Activated CD8-positive, alpha-beta memory T cell treated with anti-CD3 and anti-CD28 coated beads for 36 hours (primary cell): Measurements from ENCODE around the gene TENM4. TPM values are rescaled to one million over a fixed set of nuclear protein-coding genes. Genes with fewer than 3 reads are reported as not detected.

Experiments
- CTCF ChIA-PET: fragments of 350-600 bp; sonication (Branson Sonifier 250); formaldehyde crosslinking; loops from one replicate; lab custom pipeline; 2021; ENCODE audit warnings: antibody characterized with exemption; lab: Charles Lee
- POLR2A ChIA-PET: fragments of 350-600 bp; sonication (Branson Sonifier 250); formaldehyde crosslinking; loops from one replicate; lab custom pipeline; 2021; ENCODE audit warnings: antibody characterized with exemption; lab: Charles Lee
- total RNA-seq, 2 experiments: library from RNA; stranded (reverse); gene quantifications; one replicate each; pipeline ENCODE4 v1.2.3, GENCODE V29; 2021

The TENM4 gene
- total RNA-seq, 2 experiments from 2014 or later = not detected

DNA sequence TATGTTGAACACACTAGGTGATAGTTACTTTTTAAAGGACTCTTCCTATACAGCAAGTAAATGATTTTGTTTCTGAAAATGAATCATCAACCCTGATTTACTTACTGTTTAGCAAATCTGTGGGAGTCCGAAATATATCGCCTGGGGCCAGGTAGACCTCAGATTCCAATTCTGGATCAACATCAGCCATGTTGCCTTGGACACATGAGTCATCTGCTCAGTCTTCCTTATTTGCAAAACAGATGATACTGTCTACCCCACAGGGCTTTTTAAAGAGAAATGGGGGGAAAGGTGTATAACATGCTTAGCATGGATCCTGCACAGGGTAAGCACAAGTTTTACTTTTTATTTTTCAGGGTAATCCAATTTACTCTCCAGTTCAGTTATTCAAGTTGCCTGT, 324.2 kb downstream of the TENM4 start:
- ChIA-PET POLR2A (no interaction called here), CTCF (no interaction called here)

GRCh38 chr11:79113054-79113690, 327.7 kb downstream of the TENM4 start:
- ChIA-PET CTCF (no interaction called here), POLR2A (interaction anchor here (0.7 kb wide), 1 partner anchor 42 kb away, joined by 3 read pairs; no protein-coding TSS in a partner anchor)

GRCh38 chr11:79110796-79111195, 330.0 kb downstream of the TENM4 start:
- CTCF ChIA-PET = no interaction called here
- POLR2A ChIA-PET = no interaction called here

GRCh38 chr11:79110321-79110720, 330.5 kb downstream of the TENM4 start:
- CTCF ChIA-PET = no interaction called here
- POLR2A ChIA-PET = no interaction called here

- CTCF ChIA-PET = no interaction called here
- POLR2A ChIA-PET = no interaction called here
Observed at GRCh38 chr11:79108851-79109250, 332.0 kb downstream of the TENM4 start.

GRCh38 chr11:79102840-79103239, 338.0 kb downstream of the TENM4 start:
- POLR2A ChIA-PET = no interaction called here
- CTCF ChIA-PET = interaction anchor here (1.1 kb wide), 1 partner anchor 457 kb away, joined by 4 read pairs; no protein-coding TSS in a partner anchor

DNA sequence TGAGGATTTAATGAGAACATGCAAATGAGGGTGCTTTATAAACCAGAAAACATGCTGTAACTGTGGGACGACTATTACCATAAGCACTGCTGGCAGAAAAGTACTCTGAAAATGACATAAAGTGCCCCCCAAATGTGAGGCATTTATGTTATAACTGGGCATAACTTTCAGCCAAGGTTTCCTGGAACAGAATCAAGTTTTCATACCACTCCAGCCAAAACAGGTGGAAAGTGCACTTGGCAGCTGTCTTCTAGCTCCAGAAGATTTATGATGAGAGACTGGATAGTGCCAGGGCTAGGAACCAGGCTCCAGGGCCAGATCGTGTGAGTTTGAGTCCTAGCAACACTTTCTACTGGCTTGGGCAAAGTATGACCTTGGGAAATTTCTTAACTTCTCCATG, 339.2 kb downstream of the TENM4 start:
- POLR2A ChIA-PET = no interaction called here
- CTCF ChIA-PET = interaction anchor here (1.1 kb wide), 1 partner anchor 456 kb away, joined by 4 read pairs; no protein-coding TSS in a partner anchor

GRCh38 chr11:79100093-79100910, 340.5 kb downstream of the TENM4 start:
- ChIA-PET CTCF (interaction anchor here (3.5 kb wide), 1 partner anchor 454 kb away, joined by 14 read pairs; no protein-coding TSS in a partner anchor), POLR2A (no interaction called here)

DNA sequence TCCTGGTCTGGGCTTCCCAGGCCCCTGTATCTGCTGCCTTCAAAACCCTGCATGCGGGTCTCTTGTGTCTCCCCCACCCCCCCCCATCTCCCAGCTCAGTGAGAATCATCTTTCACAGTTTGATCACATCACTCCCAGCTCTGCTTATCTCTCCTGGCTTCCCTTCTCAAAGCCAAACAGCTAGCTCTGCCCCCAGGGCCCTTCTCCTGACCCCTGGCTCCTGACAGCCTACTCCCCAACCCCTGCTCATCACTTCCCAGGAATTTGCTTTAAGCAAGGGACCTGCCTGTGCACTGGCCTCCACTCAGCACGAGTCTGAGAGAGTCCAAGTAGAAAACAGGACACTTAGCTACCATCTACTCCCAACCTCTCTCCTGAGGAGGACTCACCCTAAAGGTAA, 342.7 kb downstream of the TENM4 start:
- POLR2A ChIA-PET = interaction anchor here (0.6 kb wide), 1 partner anchor 679 kb away, joined by 3 read pairs; no protein-coding TSS in a partner anchor

GRCh38 chr11:79097246-79097875, 343.5 kb downstream of the TENM4 start:
- CTCF ChIA-PET = interaction anchor here (3.5 kb wide), 1 partner anchor 451 kb away, joined by 14 read pairs; no protein-coding TSS in a partner anchor
- POLR2A ChIA-PET = no interaction called here

More for the DNA sequence above, 342.7 kb downstream of the TENM4 start:
- CTCF ChIA-PET = interaction anchor here (3.5 kb wide), 1 partner anchor 452 kb away, joined by 14 read pairs; no protein-coding TSS in a partner anchor

DNA sequence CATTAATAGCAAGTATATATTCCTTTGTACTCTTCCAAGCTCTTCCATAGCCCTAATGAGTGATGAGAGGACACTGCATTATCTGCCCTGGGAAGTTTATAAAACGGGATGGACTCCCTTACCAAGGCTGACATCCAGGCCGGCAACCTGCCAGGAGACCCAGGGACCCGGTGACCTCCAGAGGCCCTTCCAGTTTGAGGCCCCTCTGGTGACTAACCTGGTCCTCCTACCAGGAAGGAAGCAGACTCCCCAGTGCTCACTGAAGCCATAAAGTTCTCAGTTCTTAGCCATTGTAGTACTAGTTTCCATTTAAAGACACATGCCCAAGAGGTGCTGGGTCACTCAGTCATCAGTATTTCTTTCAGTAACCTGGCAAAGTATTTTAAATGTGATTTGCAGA, 345.4 kb downstream of the TENM4 start:
- POLR2A ChIA-PET = no interaction called here
- CTCF ChIA-PET = no interaction called here

DNA sequence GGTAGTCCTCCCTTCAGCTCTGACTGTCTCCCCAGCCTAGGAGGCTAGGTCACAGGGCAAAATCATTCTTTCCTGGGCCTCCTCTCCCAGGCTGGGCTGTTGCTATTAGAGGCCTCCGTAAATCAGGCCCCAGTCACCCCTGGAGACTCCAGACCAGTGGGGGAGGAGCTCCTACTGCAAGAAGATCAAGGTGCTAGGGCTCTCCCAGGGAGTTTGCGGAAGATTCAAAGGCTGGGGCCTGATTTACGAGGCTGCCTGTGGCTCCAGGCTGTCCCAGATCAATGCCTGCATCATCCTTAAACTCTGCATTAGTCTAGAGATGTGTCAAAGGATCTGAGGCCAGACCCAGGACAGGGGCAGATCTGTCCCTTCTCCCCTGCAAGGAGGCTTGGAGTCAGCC, 346.2 kb downstream of the TENM4 start:
- ChIA-PET POLR2A (no interaction called here), CTCF (no interaction called here)

- ChIA-PET POLR2A (no interaction called here), CTCF (no interaction called here)
Observed at GRCh38 chr11:79092791-79093353, 348.0 kb downstream of the TENM4 start.

DNA sequence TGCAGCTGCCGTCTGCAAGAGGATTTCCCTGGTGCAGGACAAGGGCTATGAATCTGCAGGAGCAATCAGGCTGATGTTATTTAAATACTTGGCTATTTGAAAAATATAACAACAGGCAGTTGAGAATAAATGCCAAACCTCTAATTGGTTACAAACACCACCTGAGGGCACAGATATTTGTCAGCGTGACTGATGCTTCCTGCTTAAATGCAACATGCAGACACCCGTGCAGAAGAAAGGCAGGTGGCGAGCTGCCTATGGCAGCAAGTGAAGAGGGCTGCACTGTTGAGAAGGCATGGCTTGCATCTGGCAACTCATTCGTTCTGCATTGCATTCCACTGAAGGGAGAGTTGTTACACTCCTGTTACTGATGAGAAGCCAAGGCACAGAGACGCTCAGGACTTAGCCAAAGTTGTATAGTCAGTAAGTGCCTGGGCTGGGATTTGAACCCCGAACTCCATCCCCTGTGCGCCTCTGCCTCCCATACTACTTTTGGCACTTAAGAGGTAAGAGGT, 350.6 kb downstream of the TENM4 start:
- ChIA-PET POLR2A (no interaction called here), CTCF (no interaction called here)

GRCh38 chr11:79089601-79090000, 351.2 kb downstream of the TENM4 start:
- ChIA-PET POLR2A (no interaction called here), CTCF (no interaction called here)

GRCh38 chr11:79088967-79089366, 351.9 kb downstream of the TENM4 start:
- ChIA-PET POLR2A (no interaction called here), CTCF (no interaction called here)

GRCh38 chr11:79087961-79088318, 352.9 kb downstream of the TENM4 start:
- POLR2A ChIA-PET = no interaction called here
- CTCF ChIA-PET = no interaction called here

DNA sequence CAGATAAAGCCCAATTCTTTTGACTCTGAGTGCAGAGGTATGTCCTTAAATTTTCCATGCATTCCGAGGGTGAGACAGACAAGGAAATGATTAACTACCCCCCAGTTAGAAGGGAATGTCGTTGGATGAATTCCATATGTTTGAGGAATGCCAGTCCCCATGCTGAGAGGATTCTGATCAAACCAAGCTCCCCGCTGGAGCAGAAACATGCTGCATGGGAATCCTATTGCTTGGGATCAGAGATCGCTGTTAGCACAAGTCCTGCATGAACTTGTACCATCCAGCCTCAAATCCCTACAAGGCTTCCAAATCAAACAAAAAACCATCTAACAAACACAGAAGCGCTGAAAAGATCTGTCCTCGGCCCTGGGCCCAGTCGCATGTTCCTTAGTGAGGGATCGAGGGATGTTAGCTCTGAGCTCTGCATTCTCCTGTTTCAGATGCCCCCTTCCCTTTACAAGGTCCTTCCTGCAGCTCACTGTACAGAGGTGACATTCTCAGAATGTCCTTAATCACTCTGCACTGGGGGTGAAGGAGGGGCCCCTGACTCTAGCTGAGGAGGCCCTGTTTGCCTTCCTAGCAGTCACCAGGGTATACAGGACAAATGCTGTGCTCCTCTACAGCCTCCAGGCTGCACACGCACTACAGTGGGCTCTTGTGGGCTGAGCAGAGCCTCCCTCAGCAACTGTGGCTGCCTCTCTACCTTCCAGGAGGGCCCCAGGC, 353.4 kb downstream of the TENM4 start:
- POLR2A ChIA-PET = no interaction called here
- CTCF ChIA-PET = interaction anchor here (1.0 kb wide), 1 partner anchor 19 kb away, joined by 3 read pairs; no protein-coding TSS in a partner anchor

GRCh38 chr11:79086056-79086455, 354.8 kb downstream of the TENM4 start:
- POLR2A ChIA-PET = no interaction called here
- CTCF ChIA-PET = interaction anchor here (1.0 kb wide), 1 partner anchor 21 kb away, joined by 3 read pairs; no protein-coding TSS in a partner anchor
